HG03175 (cell line): ENCODE results near the gene CTSF.
"Not testable (repeated sequence)": the region's sequence is repeated elsewhere in the genome, so short reads cannot be mapped to it uniquely, and the experiment has no call there.

ENCODE experiments used
- ATAC-seq: cut with Tn5 transposase; IDR thresholded peaks from one replicate; pipeline ENCODE4 v1.9.1; 2021; ENCODE audit warnings: mild to moderate bottlenecking, moderate library complexity; ENCODE audit not compliant: unreplicated experiment

Gene CTSF

DNA sequence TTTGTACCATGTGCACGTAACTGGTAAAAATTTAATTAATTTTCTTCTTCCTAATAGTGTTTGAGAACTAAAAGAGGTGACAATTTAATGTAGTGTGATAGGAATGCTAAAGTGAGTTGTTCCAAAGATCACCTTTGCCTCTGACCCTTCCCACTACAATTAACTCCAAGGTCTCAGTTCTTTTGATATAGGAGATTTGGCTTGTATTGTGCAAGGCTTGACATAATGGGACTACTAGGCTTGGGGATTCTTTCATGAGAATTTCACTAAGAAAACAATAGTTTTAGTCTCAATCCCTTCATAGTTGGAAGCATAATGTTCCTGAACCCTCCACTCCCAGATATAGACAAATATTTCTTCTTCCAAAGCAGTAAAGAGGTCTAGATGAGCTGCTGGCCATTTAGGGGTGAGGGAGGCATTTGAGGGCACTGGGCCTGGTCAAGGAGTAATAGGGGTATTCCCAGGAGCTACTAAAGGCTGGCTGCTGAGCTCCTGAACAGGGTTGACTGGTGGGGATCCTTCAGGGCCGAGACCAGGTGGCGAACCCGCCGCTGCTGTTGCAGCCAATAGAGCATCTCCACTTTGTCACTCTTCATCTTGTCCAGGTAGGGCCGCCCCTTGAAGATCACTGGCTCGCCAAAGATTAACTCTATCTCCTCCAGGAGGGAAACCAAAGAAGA, 21.7 kb upstream of the CTSF start:
- no peak for ATAC-seq

DNA sequence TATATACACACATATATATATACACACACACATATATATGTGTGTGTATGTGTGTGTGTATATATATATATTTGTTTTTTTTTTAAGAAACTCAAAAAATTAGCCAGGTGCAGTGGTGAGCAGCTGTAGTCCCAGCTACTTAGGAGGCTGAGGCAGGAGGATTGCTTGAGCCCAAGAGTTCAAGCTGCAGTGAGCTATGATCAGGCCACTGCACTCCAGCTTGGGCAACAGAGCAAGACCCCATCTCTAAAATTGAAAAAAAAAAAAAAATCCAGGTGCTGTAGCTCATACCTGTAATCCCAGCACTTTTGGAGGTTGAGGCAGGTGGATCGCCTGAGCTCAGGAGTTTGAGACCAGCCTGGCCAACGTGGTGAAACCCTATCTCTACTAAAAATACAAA, 20.9 kb upstream of the CTSF start:
- ATAC-seq = not testable (repeated sequence)

DNA sequence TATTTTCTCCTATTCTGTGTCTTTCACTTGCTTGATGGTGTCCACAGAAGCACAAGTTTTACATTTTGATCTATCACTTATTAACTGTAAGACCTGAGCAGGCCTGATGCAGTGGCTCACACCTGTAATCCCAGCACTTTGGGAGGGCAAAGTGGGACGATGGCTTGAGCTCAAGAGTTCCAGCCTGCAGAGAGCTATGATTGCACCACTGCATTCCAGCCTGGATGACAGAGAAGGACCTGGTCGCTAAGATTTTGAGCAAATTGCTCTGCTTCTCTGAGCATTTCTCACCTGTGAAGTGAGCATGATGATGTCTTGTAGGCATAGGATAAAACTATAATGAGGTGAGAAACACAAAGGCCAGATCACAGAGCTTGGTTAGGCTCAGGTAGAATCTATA, 17.7 kb upstream of the CTSF start:
- no peak for ATAC-seq

- ATAC-seq = not testable (repeated sequence)
These were observed 17.0 kb upstream of the CTSF start for GRCh38 chr11:66585447-66585846.

- ATAC-seq = not testable (repeated sequence)
These were observed 14.2 kb upstream of the CTSF start for GRCh38 chr11:66582565-66583147.

GRCh38 chr11:66581261-66581660, 12.9 kb upstream of the CTSF start:
- ATAC-seq = no peak

GRCh38 chr11:66580803-66581202, 12.4 kb upstream of the CTSF start:
- no peak for ATAC-seq

DNA sequence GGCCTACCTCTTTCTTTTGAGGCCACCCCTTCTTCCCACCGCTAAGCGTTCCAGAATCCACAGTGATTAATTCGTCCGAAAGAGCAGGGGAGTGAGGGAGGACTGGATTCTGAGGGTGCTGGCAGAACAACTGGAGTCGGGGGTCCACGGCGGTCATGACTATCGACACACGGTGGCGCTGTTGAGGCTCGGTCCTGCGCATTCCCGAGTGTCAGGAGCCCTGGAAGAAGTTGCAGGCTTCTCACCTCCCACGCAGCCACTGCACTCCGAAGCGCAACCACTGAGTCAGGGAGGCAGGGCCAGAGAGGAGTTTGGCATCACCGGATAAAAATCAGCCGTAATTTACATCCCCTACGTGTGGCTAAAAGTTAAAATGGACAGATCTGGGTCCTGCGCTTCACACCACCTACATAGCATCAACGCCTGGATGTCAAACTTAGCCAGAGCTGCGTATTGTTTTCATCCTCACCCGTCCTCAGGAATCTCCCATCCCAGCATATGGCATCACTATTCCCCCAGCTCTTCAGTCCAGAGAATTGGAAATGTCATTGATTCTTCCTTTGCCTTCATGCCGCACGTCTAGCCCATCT, 10.7 kb upstream of the CTSF start:
- ATAC-seq = no peak

DNA sequence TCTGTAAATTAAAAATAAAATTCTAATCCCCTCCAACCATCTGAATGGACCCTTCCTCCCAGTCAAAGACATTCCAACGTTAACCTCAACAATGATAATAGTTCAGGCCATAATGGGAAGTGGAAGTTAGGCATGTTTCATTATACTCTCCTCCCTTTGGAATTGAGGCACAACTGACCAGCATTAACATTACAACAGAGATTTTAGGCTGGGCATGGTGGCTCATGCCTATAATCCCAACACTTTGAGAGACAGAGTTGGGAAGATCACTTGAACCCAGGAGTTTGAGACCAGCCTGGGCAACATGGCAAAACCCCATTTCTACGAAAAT, 2.4 kb upstream of the CTSF start:
- no peak for ATAC-seq

- no peak for ATAC-seq
These were observed 1.9 kb upstream of the CTSF start for GRCh38 chr11:66570079-66570849.

DNA sequence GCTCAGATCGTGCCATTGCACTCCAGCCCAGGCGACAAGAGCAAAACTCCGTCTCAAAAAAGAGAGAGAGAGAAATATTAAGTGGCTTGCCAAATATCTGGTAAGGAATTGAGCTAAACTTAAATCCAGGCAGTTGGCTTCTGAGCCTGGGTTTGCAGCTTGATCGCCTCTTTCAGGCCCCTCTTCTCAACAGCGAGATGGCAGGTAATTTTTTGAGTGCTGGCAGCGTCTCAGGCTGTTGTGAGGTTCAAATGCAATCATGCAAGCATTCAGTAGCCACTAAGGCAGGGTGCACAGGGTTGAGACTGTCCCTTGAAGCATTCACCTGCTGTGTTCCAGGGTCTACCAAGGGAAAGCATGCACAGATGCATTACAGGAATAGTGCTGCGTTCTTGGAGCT, 670 bp upstream of the CTSF start:
- no peak for ATAC-seq

DNA sequence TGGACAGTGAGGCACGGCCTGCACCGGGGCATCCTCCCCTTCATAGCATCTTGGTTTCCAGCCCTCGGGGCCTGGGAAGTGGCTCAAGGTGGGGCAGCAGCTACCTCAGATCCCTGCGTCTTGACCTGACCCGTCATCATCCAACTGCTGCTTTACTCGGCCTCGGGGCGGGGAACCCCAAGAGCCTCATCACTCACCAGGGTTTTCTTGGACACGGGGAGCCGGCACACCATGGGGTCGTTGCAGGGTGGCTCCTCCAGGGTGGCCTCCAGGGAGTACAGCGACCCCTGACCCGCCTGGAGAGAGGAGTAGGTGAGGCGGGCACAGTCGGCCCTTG, 651 bp downstream of the CTSF start:
- no peak for ATAC-seq

DNA sequence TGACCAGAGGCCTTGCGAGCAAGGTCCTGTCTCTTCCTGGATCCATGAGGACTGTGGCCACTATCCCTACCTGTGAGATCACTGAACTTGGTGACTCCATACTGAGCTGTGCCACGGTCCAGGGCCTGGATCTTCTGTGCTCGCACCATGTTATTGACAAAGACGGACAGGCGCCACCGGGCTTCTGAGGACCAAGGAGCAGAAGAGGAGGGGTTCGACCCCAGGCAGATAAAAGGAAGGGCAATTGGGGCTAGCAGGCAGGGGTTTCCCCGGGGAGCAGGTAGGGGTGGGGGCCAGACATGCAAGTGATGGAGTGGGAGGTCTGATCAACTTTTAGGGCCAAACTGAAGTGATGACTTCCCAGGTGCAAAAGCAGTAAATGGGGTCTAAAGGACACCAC, 2.2 kb downstream of the CTSF start:
- ATAC-seq = no peak

DNA sequence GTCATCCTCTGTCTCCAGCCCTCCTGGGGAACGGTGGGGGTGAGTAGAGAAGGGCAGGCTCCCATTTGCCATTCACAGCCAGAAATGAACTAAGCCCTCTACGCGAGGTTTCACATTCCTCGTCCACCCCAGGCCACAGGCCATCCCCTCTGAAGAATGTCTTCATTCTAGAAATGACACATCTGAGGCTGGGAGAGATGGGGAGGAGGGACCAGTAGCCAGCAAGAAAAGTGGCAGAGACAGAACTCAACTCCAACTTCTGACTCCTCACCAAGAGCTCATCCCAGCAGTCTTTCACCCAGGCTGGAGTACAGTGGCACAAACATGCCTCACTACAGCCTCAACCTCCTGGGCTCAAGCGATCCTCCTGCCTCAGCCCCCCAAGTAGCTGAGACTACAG, 3.4 kb downstream of the CTSF start:
- no peak for ATAC-seq

DNA sequence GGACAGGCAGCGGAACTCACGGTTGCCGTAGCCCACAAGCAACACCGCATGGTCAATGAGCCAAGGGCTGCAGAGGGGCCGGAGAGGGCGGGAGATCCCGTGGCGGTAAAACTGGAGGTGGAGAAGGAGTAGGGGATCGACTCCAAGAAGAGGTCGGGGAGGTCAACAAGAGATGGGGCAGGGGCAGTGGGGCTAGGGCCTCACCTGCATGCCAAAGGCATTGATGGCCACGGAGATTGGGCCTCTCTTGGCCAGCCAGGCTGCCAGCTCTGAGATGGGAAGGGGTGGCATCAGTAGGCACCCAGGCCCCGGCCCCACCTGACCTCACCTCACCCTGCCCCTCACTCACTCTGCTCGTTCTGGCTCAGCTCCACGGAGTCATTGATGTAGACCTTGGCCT, 3.9 kb downstream of the CTSF start:
- ATAC-seq = no peak

- no peak for ATAC-seq
These were observed 4.6 kb downstream of the CTSF start for GRCh38 chr11:66563832-66564231.

GRCh38 chr11:66562907-66563583, 5.4 kb downstream of the CTSF start:
- no peak for ATAC-seq

DNA sequence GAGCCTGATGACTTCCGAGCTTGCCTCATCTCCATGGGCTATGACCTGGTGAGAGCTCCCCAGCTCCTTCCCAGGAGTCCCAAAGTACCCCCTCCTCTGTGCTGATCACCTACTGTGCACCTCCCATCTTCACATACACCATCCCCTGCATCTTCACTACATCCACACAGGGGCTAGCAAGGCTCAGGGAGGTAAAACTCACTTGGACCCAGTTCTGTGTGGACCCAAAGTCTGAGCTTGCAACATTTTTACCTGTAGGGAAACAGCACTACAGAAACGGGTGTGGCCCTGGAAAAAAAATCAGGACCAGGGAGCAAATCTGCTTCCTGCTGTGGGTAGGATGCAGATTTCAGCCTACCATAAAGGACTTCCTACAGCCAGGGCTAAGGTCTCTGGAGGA, 6.1 kb downstream of the CTSF start:
- ATAC-seq = no peak

- ATAC-seq = no peak
These were observed 6.5 kb downstream of the CTSF start for GRCh38 chr11:66561975-66562248.

DNA sequence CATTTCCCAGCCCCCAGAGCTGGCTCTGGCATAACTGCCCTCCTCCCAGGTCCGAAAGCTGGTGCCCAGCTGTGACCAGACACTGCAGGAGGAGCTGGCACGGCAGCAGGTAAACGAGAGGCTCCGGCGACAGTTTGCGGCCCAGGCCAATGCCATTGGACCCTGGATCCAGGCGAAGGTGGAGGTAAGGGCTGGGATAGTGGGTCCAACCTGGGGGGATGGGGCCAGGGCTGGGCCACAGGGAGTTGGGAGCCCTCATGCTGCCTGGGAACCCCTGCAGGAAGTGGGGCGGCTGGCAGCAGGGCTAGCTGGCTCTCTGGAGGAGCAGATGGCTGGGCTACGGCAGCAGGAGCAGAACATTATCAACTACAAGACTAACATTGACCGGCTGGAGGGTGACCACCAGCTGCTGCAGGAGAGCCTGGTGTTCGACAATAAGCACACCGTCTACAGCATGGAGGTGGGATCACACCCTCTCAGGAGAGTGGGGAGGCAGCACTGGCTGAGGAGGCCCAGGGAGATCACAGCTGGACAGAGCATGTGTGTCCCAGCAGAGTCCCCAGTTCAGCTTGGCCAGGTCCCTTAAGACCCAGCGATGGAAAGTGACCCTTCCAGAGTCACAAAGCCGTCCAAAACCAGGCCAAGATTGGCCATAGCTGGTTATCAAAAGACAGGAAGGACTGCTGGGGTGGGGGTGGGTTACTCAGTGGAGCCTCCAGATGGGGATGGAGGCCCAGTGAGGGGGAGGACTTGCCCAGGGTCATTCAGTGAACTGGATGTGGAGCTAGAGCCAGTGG, 7.0 kb downstream of the CTSF start:
- ATAC-seq = no peak
